ENCODE data around the gene GNS. TPM values are rescaled to one million over a fixed set of nuclear protein-coding genes. Genes with fewer than 3 reads are reported as not detected.
A peak's percentile ranks its signal among the peaks of the same experiment; 100 is the strongest.
"Not testable (repeated sequence)": the region's sequence is repeated elsewhere in the genome, so short reads cannot be mapped to it uniquely, and the experiment has no call there.

GNS gene
- total RNA-seq, 1 experiment from 2014 or later: 27.5 TPM

DNA sequence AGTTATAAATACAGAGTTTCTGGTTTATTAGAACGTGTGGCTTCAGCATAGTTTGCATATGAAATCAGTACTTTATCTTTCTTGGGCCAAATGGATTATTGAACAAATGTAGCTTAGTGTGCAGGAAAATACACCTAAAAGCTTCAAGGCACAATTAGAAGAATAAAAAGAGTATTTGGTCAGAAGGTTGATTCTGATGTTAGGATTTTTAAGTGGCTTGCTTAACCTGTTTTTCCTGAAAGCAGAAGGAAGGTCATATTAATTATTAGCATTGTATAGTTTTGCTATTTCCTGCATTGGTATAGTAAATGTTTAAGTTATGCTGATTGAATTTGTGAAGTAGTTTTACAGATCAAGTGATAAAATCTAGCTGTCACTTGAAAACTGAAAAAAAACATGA, 31.0 kb upstream of the GNS start:
- no peak for DNase-seq
- H3K27me3 ChIP-seq (ENCODE audit: control insufficient read depth, insufficient read depth, low read length): no peaks in the 10 kb centered on the region
- H3K36me3 ChIP-seq (replicated peaks; ENCODE audit: control insufficient read depth, insufficient read depth, low read length): no peaks in the 10 kb centered on the region
- no peak overlapping the region for H3K4me3 ChIP-seq (ENCODE audit: insufficient read depth, low read depth, low read length)

DNA sequence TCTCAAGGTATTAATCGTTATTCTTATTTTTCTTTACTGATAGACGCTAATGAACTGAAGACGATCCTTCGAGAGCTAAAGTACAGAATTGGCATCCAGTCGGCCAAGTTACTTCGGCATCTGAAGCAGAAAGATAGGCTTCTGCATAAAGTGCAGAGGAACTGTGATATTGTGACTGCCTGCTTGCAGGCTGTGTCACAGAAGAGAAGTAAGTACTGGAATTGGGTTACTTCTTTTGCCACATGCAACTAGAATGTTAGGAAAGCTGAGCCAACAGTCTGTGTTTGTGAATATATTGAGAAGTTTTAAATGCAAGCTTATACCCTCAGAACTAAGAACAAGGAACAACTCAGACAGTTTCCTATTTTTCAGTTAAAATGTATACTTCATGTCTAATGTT, 26.6 kb upstream of the GNS start:
- Histone ChIP-seq H3K36me3 (replicated peaks; ENCODE audit: control insufficient read depth, insufficient read depth, low read length) (no peaks in the 10 kb centered on the region), H3K27me3 (ENCODE audit: control insufficient read depth, insufficient read depth, low read length) (peaks cover 29% of the 10 kb centered on the region), H3K4me3 (ENCODE audit: insufficient read depth, low read depth, low read length) (no peak overlapping the region)
- no peak for DNase-seq

DNA sequence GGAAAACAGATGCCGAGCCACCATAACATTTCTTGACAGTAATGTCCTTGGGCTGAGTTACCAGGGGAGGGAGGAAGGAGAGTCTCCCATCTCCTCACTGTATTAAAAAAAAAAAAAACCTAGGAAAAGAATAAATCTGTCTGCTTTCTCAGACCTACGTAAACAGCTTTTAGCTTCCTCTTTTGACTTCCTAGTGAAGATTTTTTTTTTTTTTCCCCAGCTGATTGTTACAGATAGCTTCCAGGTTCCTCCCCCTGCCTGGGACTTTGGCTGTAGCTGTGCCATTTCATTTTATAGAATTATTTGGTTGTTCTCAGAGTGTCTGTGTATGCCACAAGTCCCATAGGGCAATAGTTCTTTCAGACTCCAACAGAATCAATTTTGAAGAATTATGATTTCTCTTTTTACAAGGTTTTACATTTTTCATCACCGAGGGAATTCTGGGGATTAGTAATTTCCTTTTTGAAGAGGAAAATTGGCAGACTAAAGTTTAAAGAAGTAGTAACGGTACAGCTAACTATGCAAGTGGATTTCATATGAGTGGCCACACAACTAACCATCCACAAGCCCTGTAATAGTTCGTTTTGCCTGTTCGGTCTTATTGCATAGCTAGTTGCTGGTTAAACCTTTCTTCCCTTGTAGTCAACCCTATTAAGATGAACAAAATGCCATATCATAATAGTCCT, 23.1 kb upstream of the GNS start:
- H3K4me3 ChIP-seq (ENCODE audit: insufficient read depth, low read depth, low read length): no peak overlapping the region
- H3K36me3 ChIP-seq (replicated peaks; ENCODE audit: control insufficient read depth, insufficient read depth, low read length): no peaks in the 10 kb centered on the region
- peaks cover 52% of the 10 kb centered on the region for H3K27me3 ChIP-seq (ENCODE audit: control insufficient read depth, insufficient read depth, low read length)
- DNase-seq: no peak

DNA sequence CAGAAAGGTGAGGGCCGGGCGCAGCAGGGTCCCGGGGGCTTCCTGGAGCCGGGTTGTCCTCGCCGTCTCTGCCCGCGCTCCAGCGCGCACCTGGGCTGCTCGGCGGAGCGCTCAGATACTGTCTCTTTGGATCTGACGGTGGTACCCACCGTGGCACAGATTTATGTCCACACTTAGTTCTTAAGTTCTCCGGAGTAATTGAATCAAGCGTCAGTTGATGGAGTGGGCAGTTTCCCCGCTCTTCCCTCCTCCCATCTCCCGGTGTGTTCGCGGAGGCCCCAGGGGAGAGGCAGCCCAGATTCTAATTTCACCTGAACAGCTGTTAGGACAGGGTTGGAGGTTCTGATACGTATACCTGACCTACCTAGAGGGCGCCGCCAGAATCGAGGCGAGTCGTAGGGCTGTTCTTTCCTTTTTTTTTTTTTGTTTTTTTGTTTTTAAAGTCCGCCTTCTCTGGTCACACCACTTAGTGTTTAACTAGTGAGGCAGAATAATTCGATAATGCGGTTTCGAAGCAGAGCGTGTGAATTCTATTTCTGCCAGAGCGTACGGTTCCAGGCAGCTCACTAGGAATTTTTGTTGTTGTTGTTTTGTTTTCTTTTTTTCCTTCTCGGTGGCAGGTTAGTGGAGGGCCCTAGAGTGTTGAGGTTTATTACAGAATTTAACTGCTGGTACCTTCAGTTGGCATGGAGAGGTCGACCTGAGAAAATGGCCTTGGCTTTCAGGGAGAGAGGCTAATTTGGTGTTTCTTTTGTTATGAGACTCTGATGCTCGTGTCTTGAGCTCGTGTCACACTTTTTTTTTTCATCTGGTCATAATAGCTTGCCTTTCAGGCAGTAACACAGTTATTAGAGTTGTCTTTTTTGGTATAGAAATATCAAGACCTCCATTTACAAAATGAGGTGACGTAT, 22.3 kb upstream of the GNS start:
- H3K4me3 ChIP-seq (ENCODE audit: insufficient read depth, low read depth, low read length): peak overlapping the region; percentile 46
- peaks cover 52% of the 10 kb centered on the region for H3K27me3 ChIP-seq (ENCODE audit: control insufficient read depth, insufficient read depth, low read length)
- no peaks in the 10 kb centered on the region for H3K36me3 ChIP-seq (replicated peaks; ENCODE audit: control insufficient read depth, insufficient read depth, low read length)
- DNase-seq: peak; percentile 57

DNA sequence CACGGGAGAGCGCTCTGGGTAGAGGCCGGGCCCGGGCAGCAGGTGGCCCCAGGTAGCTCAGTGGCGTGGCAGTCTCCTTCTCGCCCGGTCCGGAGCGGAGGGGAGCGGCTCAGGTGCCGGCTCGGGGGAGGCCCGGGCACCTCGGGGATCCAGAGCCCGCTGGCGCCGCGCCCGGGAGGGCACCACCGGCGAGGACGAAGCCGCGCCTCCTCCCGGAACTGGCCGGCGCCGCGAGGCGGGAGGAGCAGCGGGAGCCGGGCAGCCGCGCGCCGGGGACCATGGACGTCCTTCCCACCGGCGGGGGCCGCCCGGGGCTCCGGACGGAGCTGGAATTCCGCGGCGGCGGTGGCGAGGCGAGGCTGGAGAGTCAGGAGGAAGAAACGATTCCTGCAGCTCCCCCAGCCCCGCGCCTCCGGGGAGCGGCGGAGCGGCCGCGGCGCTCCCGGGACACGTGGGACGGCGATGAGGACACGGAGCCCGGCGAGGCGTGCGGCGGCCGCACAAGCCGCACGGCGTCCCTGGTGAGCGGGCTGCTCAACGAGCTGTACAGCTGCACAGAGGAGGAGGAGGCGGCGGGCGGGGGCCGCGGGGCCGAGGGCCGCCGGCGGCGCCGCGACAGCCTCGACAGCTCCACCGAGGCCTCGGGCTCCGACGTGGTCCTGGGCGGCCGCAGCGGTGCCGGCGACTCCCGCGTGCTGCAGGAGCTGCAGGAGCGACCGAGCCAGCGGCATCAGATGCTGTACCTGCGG, 21.5 kb upstream of the GNS start:
- Histone ChIP-seq H3K36me3 (replicated peaks; ENCODE audit: control insufficient read depth, insufficient read depth, low read length) (no peaks in the 10 kb centered on the region), H3K27me3 (ENCODE audit: control insufficient read depth, insufficient read depth, low read length) (peaks cover 52% of the 10 kb centered on the region), H3K4me3 (ENCODE audit: insufficient read depth, low read depth, low read length) (peak overlapping the region; percentile 46)
- DNase-seq: peak; percentile 82

DNA sequence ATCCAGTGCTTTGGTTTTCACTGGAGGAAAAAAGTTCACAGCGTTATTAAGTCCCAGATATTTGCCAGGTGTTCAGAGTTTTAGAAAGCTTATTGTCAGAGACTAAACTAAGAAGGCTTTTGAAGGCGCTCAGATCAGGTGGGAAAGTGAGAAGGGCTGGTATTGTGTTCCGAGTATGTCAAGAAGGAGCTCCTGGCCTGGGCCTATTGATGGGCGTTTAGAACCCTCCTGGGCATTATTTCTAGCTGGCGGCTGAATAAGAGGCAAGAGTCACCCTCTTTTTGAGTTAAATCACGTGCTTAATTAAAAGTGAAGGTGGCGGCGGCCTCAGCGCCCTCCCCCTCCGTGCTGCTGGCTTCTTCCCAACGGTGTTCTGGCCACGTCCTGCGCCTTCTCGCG, 20.9 kb upstream of the GNS start:
- no peaks in the 10 kb centered on the region for H3K36me3 ChIP-seq (replicated peaks; ENCODE audit: control insufficient read depth, insufficient read depth, low read length)
- H3K27me3 ChIP-seq (ENCODE audit: control insufficient read depth, insufficient read depth, low read length): peaks cover 52% of the 10 kb centered on the region
- peak overlapping the region; percentile 46 for H3K4me3 ChIP-seq (ENCODE audit: insufficient read depth, low read depth, low read length)
- DNase-seq: no peak

DNA sequence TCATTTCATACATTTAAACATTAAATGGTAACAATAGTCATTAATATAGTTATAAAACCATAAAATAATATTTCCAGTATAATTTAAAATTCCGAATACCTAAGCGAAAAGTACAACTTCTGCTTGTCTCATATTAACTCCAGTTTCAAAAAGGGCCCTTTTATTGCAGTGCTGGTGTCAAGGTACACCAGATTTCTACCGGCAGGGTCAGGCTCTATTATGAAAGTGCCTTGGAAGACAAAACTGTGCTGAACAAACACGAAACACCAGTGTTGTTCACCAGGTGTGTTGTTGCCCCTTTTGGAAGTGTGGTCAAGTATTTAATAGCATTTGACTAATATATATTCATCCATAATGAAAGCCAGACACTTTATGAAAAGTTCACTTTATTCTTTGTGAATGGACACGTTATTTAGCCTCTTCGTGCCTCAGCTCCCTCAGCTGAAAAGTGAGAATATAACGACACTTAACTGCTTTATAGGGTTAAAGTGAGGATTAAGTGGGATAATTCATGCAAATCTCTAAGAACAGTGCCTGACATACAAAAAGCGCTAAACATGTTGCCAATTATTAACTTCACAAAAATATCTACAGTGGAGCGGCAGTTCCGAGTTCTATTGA, 20.3 kb upstream of the GNS start:
- H3K27me3 ChIP-seq (ENCODE audit: control insufficient read depth, insufficient read depth, low read length): peaks cover 52% of the 10 kb centered on the region
- H3K4me3 ChIP-seq (ENCODE audit: insufficient read depth, low read depth, low read length): no peak overlapping the region

DNA sequence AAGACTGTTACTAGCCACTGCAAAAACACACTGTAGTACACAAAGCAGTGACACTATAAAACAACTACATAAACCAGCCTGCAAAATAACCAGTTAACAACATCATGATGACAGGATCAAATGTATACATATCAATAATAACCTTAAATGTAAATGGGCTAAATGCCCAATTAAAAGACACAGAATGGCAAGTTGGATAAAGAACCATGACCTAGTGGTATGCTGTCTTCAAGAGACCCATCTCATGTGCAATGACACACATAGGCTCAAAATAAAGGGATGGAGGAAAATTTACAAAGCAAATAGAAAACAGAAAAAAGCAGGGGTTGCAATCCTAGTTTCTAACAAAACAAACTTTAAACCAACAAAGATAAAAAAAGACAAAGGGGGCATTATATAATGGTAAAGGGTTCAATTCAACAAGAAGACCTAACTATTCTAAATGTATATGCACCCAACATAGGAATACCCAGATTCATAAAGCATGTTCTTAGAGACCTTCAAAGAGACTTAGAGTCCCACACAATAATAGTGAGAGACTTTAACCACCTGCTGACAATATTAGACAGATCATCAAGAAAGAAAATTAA, 16.0 kb upstream of the GNS start:
- H3K4me3 ChIP-seq (ENCODE audit: insufficient read depth, low read depth, low read length); DNase-seq; H3K36me3 ChIP-seq (replicated peaks; ENCODE audit: control insufficient read depth, insufficient read depth, low read length): not testable (repeated sequence)
- peaks cover 16% of the 10 kb centered on the region for H3K27me3 ChIP-seq (ENCODE audit: control insufficient read depth, insufficient read depth, low read length)

More for the DNA sequence above, 20.3 kb upstream of the GNS start:
- no peak for DNase-seq
- H3K36me3 ChIP-seq (replicated peaks; ENCODE audit: control insufficient read depth, insufficient read depth, low read length): no peaks in the 10 kb centered on the region

DNA sequence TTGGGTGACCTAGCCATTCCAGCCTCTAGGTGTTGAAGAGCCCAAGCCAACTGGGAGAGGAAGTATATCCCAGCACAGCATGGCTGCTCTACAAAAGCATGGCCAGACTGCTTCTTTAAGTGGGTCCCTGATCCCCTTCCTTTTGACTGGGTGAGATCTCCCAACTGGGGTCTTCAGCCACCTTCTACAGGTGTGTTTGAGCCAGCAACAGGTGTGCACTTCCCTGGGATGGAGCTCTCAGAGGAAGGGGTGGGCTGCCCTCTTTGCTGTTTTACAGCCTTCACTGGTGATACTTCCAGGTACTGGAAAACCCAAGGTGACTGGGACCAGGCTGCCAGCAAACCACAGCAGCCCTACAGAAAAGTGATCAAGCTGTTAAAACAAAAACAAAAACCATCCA, 14.2 kb upstream of the GNS start:
- no peaks in the 10 kb centered on the region; the same call in 1 of the 2 replicates for H3K27me3 ChIP-seq (ENCODE audit: control insufficient read depth, insufficient read depth, low read length)
- no peak for DNase-seq
- no peak overlapping the region for H3K4me3 ChIP-seq (ENCODE audit: insufficient read depth, low read depth, low read length)
- H3K36me3 ChIP-seq (replicated peaks; ENCODE audit: control insufficient read depth, insufficient read depth, low read length): no peaks in the 10 kb centered on the region

DNA sequence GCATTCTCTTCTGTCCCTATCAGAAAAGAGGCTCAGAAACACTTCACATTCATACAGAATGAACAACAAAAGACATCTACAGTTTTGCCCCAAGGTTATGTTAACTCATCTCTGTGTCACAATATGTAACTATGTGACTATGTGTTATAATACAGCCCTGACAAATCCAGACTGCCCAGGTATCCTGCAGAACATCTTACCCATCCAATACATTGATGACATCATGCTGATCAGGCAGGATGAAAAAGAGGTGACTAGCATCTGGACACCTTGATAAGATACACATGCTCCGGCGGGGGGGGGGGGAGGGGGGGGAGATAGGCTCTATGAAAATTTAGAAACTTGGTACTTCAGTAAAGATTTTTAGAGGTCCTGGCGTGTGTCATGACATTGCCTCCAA, 8.3 kb upstream of the GNS start:
- Histone ChIP-seq H3K36me3 (replicated peaks; ENCODE audit: control insufficient read depth, insufficient read depth, low read length) (no peaks in the 10 kb centered on the region), H3K4me3 (ENCODE audit: insufficient read depth, low read depth, low read length) (no peak overlapping the region), H3K27me3 (ENCODE audit: control insufficient read depth, insufficient read depth, low read length) (no peaks in the 10 kb centered on the region)
- DNase-seq: no peak

DNA sequence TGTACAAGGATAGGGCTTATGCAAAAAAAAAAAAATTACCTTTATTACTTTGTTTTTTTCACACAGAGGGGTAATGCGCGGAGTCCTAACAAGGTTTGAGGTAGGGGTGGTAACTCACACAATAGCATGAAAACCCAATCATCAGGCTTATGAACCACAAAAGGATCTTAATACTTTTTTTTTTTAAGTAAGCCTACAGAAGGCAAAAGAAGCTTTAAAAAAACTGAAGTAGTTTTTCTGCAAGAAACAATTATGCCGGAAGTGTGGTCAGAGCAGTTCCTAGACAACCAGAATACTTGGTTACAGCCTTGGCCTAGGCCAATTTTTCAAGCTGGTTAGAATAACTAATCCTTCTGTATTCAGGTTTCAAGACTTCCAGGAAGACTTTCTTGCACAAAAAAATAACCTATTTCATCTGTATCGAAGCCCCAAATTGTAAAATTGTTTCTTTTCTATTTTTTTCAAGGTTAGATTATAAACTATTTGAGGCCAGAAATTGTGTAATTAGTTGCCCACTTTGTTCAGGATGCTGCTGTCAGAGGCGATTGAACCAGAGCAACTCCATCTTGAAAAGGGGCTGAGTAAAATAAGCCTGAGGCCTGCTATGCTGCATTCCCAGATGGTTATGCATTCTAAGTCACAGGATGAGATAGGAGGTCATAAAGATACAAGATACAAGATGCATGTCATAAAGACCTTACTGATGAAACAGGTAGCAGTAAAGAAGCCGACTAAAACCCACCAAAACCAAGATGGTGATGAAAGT, 1.8 kb upstream of the GNS start:
- DNase-seq: no peak
- Histone ChIP-seq H3K4me3 (ENCODE audit: insufficient read depth, low read depth, low read length) (no peak overlapping the region), H3K27me3 (ENCODE audit: control insufficient read depth, insufficient read depth, low read length) (no peaks in the 10 kb centered on the region), H3K36me3 (replicated peaks; ENCODE audit: control insufficient read depth, insufficient read depth, low read length) (no peaks in the 10 kb centered on the region)

DNA sequence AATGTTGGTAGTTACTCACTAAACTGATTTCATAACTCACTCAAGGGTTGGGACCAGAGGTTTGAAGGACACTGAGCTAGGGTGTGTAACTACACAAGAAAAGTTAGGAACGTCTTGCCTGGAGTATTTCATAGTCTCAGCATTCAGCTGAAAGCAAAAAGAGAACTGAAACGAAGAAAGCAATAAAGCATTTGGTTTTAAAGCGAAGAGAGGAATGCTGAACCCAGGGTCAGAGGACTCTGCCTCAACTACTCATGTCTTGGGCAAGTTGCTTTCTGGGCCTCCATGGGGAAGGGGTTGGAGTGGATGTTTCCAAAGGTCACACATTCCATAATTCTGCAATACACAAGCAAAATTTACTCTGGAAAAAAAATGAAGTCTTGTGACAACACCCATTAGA, 1.4 kb downstream of the GNS start:
- H3K4me3 ChIP-seq (ENCODE audit: insufficient read depth, low read depth, low read length): no peak overlapping the region
- H3K27me3 ChIP-seq (ENCODE audit: control insufficient read depth, insufficient read depth, low read length): no peaks in the 10 kb centered on the region
- no peak for DNase-seq
- no peaks in the 10 kb centered on the region for H3K36me3 ChIP-seq (replicated peaks; ENCODE audit: control insufficient read depth, insufficient read depth, low read length)

DNA sequence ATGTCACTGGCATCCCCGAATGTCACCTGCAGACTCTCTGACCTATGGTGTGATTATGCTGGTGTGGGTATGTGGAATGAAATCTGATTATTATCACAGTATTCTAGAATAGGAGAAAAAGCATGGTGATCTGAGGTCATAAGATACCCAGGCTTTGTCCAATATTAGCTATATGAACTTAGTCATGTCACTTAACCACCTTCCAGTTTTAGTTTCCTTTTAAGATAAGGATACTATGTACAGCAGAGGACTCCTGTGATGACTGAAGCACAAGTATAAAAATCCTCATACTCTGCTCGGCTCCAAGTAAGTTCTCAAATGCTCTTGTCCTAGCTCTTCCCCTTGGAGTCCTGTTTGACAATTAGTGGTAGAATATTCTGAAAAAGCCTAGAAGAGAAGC, 2.8 kb downstream of the GNS start:
- no peak overlapping the region for H3K4me3 ChIP-seq (ENCODE audit: insufficient read depth, low read depth, low read length)

More for the DNA sequence above, 2.8 kb downstream of the GNS start:
- no peaks in the 10 kb centered on the region for H3K27me3 ChIP-seq (ENCODE audit: control insufficient read depth, insufficient read depth, low read length)
- H3K36me3 ChIP-seq (replicated peaks; ENCODE audit: control insufficient read depth, insufficient read depth, low read length): no peaks in the 10 kb centered on the region
- DNase-seq: no peak
